HG03565 (cell line): ENCODE measurements around the gene SLC9A3.

Experiments
- ATAC-seq: cut with Tn5 transposase; IDR thresholded peaks from one replicate; pipeline ENCODE4 v1.9.1; 2021; ENCODE audit warnings: mild to moderate bottlenecking, moderate library complexity; ENCODE audit not compliant: unreplicated experiment

SLC9A3 gene

DNA sequence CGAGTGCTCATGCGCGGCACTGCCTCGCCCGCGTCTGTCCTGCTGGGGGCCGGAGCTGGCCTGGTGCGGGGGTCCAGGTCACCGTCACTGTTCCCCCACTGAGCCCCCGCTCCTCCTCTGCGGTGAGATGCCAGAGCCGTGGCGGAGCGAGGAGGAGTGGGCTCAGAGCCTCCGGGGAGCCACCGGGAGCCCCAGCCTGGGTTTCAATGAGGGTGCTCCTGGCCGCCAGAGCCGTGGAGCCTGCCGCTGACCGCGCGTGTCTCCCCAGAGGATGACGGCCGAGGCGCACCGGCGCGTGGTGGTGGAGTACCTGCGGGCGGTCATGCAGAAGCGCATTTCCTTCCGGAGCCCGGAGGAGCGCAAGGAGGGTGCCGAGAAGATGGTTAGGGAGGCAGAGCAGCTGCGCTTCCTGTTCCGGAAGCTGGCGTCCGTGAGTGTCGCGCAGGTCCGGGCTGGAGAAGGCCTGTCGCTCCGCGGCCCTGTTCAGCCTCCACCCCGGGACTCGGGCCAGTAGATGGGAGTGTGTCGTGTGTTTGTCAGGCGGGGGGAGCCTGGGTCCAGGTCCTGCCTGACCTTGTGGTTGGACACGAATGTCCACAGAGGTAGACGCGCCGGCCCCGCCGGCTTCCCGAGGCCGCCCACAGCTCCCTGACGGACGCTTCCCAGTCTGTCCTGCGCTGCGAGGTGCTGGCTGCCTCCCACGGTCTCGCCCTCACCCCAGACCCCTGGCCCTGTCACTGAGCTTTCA is 59.2 kb downstream of the SLC9A3 start:
- ATAC-seq, result no peak

DNA sequence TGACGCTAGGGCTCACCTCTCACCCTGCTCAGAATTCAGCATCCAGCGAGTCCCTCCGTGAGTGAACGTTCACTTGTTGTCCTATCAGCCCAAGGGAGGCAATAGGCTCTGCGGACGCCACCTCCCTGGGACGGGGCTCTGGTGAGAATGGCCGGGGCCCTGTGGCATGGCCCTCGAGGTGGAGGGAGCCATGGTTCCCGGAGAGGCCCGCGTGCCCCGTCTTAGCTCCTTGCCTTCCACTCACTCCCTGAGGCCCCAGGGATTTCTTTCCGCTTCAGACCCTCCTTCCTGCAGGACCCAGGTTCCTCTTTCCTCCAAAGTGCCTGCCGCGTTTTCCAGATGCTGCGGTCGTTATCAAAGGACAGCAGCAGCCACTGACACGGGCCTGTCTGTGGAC is 59.8 kb downstream of the SLC9A3 start:
- ATAC-seq, result no peak

- no peak for ATAC-seq
Observed at GRCh38 chr5:463952-464351, 60.3 kb downstream of the SLC9A3 start.

DNA sequence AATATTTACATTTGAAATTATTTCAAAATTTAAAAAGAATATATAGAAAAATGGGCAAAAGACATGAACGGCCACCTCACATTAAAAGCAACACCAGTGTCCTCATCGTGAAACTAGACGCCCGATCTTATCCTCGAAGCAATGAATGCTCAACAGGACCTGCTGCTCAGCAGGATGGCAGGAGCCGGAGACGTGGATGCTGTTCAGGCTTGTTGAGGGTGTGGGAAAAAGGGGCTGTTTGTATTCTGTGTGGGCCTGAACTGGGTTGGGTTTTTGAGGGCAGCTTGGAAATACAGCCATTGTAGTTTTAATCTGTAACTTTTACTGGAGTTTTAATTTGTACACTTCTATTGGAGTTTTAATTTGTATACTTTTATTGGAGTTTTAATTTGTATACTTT is 60.9 kb downstream of the SLC9A3 start:
- ATAC-seq, result no peak

- ATAC-seq, result no peak
Observed at GRCh38 chr5:462051-462481, 62.2 kb downstream of the SLC9A3 start.

DNA sequence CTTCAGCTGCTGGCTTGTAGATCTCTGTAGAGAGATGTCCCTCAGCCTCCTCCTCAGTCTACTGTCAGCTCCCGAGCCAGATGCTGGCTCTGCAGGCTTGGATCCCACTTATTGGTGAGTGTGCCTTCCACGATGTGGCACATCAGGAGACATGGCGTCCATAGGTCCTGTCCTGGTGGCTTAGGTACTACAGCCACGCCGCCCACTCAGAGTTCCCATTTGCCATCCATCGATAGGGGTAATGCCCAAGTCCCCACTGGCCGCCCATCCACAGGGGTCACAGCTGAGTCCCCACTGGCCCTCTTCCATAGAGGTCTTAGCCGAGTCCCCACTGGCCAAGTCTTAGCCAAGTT is 64.0 kb downstream of the SLC9A3 start:
- ATAC-seq, result no peak

GRCh38 chr5:459562-460272 is 64.5 kb downstream of the SLC9A3 start:
- ATAC-seq, result no peak

DNA sequence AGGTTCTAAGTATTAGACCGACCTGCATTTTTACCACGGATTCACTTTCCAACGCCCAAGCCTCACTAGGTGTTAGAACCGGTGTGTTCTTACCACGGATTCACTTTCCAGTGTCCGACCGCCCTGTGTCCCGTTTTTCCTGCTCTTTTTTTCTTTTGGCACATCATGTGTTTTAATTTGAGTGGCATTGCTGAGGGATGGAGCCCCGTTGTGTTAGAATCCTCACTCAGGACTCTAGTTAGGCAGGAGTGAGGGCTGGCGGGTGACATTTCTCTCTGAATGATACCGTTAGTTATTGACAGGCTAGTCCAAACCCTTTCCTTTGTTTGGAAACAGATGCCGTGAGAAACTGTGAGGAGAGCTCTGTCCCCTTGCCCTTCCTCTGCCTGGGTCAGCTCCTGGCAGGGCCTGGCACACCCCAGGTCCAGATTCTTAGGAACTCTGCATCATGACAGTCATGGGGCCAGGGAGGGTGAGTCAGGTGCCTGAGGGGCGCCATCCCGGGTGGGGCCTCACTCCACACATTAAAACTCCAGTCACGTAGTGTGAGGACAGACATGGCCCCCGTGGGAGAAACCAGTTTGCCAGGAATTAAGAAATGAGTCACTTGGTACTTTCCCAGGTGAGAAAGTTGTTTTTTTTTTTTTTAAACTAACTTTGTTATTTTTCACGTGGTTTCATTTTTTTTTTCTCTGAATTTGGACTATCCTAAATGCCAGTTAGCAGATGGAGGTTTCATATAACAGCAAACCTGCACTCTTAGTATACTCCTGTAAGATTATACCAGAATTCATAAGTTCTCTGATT is 65.5 kb downstream of the SLC9A3 start:
- ATAC-seq, result no peak

- no peak for ATAC-seq
Observed at GRCh38 chr5:457195-457961, 66.9 kb downstream of the SLC9A3 start.

GRCh38 chr5:456351-457194 is 67.7 kb downstream of the SLC9A3 start:
- no peak for ATAC-seq

GRCh38 chr5:455806-456205 is 68.4 kb downstream of the SLC9A3 start:
- no peak for ATAC-seq

DNA sequence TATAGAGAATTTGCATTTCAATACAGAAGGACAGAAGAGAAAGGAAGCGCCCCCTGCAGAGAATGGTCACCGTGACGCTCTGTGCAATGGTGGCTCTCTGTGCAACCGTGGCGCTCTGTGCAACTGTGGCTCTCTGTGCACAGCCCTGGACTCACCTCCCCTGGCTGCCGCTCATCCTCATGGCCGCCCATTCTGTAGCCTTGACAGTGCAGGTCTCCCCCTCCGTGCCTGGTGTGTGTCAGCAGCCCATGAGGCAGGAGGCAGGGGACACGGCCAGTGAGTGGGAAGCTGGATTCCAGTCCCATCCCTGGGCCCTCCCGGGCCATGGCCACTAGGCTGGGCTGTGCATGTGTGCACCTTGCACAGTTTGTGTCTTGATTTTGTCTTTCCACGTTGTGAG is 69.3 kb downstream of the SLC9A3 start:
- no peak for ATAC-seq

- no peak for ATAC-seq
Observed at GRCh38 chr5:453725-454481, 70.3 kb downstream of the SLC9A3 start.

DNA sequence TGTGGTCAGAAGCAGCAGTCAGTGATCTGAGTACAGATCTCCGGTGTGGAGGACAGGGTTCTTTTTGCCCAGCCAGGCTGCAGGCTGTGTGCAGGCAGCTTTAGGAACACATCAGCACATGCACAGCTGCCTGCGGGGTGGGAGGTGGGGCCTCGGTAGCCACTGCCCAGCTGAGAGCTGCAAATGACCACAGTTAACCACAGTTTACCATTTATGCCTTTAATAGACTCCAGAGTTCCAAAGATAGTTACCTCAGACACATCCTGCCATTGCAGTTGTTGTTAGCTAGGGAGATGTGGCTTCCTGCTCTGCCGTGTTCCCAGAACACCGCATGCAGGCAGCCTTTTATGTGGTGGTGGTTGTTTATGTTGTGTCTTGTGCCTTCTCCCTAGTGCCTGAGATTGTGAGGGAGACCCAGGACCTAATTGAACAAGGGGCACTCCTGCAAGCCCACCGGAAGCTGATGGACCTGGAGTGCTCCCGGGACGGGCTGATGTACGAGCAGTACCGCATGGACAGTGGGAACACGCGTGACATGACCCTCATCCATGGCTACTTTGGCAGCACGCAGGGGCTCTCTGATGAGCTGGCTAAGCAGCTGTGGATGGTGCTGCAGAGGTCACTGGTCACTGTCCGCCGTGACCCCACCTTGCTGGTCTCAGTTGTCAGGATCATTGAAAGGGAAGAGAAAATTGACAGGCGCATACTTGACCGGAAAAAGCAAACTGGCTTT is 71.1 kb downstream of the SLC9A3 start:
- ATAC-seq, result no peak

GRCh38 chr5:451587-452458 is 72.4 kb downstream of the SLC9A3 start:
- ATAC-seq, result no peak

GRCh38 chr5:449151-449550 is 75.1 kb downstream of the SLC9A3 start:
- no peak for ATAC-seq

- ATAC-seq, result no peak
Observed at GRCh38 chr5:448766-449090, 75.5 kb downstream of the SLC9A3 start.
